ENCODE data around the gene USP9X. TPM values are rescaled to one million over a fixed set of nuclear protein-coding genes. Genes with fewer than 3 reads are reported as not detected.

Gene USP9X
- total RNA-seq, 2 experiments from 2014 or later = 38.0 to 58.5 TPM

- POLR2A ChIA-PET = interaction anchor here (0.7 to 1.6 kb wide), 4 partner anchors 30 to 248 kb away, joined by 3 to 6 read pairs (median 4); partner anchors contain the start of gene DDX3X
- Histone ChIP-seq H3K9me3 (ENCODE audit: low read length) (no peaks in the 10 kb centered on the region), H2AFZ (ENCODE audit: low read length) (0 out of 2 replicates have a peak overlapping the region, but pooled peaks have one; percentile 45), H3K79me2 (ENCODE audit: insufficient read depth, low read depth, low read length) (peaks cover 55% of the 10 kb centered on the region), H3K4me3 (ENCODE audit: low read depth, low read length, poor library complexity, severe bottlenecking) (peak overlapping the region; percentile 97), H3K4me2 (ENCODE audit: low read length) (peak overlapping the region; percentile 80), H3K27ac (ENCODE audit: low read depth, low read length, poor library complexity, severe bottlenecking) (peak overlapping the region; percentile 95), H3K4me1 (ENCODE audit: insufficient read depth, low read length, poor library complexity, severe bottlenecking) (peaks cover 43% of the 10 kb centered on the region), H3K36me3 (ENCODE audit: insufficient read depth, low read length) (peaks cover 24% of the 10 kb centered on the region), H4K20me1 (ENCODE audit: insufficient read depth, low read length) (peaks cover 27% of the 10 kb centered on the region), H3K9me2 (ENCODE audit: insufficient read depth, low read length) (no peaks in the 10 kb centered on the region)
- intact Hi-C loops (cut with micrococcal nuclease; ENCODE audit: unreplicated experiment) = loop anchor here (2.0 to 10.0 kb wide), 5 partner anchors 29 to 501 kb away; partner anchors contain the start of genes ATP6AP2, CXorf38 and DDX3X
- BruUV-seq (replicated peaks) = no TSS peak
- CTCF ChIA-PET (ENCODE audit: unreplicated experiment) = no interaction called here
- TF ChIP-seq EZH2phosphoT487 (IDR thresholded peaks at IDR 0.05; ENCODE audit: borderline replicate concordance, low read depth, low read length) (no peak), CTCF (conservative IDR thresholded peaks at IDR 0.05; ENCODE audit: low read length) (no peak)
- DNase-seq (ENCODE audit: low spot score) = peak; percentile 71
Observed at GRCh38 chrX:41085512-41085877, 250 bp downstream of the USP9X start.

- CTCF ChIA-PET (ENCODE audit: unreplicated experiment) = no interaction called here
- no TSS peak for BruUV-seq (replicated peaks)
Observed at GRCh38 chrX:41085878-41086626, 807 bp downstream of the USP9X start.

More at GRCh38 chrX:41085878-41086626, 807 bp downstream of the USP9X start:
- H3K4me2 ChIP-seq (ENCODE audit: low read length) = peak overlapping the region; percentile 80
- peak overlapping the region; percentile 97 for H3K4me3 ChIP-seq (ENCODE audit: low read depth, low read length, poor library complexity, severe bottlenecking)
- H3K9me3 ChIP-seq (ENCODE audit: low read length) = no peaks in the 10 kb centered on the region
- POLR2A ChIA-PET = interaction anchor here (1.0 to 1.3 kb wide), 2 partner anchors 26 to 94 kb away, joined by 3 read pairs; no protein-coding TSS in a partner anchor
- H3K27ac ChIP-seq (ENCODE audit: low read depth, low read length, poor library complexity, severe bottlenecking) = peak overlapping the region; percentile 95
- no peak overlapping the region for H2AFZ ChIP-seq (ENCODE audit: low read length)
- H4K20me1 ChIP-seq (ENCODE audit: insufficient read depth, low read length) = peaks cover 32% of the 10 kb centered on the region
- TF ChIP-seq CTCF (conservative IDR thresholded peaks at IDR 0.05; ENCODE audit: low read length) (no peak), EZH2phosphoT487 (IDR thresholded peaks at IDR 0.05; ENCODE audit: borderline replicate concordance, low read depth, low read length) (no peak)
- peaks cover 46% of the 10 kb centered on the region for H3K4me1 ChIP-seq (ENCODE audit: insufficient read depth, low read length, poor library complexity, severe bottlenecking)
- DNase-seq (ENCODE audit: low spot score) = peak; percentile 45
- peaks cover 30% of the 10 kb centered on the region for H3K36me3 ChIP-seq (ENCODE audit: insufficient read depth, low read length)
- intact Hi-C loops (cut with micrococcal nuclease; ENCODE audit: unreplicated experiment) = loop anchor here (2.0 to 10.0 kb wide), 5 partner anchors 29 to 501 kb away; partner anchors contain the start of genes ATP6AP2, CXorf38 and DDX3X
- peaks cover 61% of the 10 kb centered on the region for H3K79me2 ChIP-seq (ENCODE audit: insufficient read depth, low read depth, low read length)
- H3K9me2 ChIP-seq (ENCODE audit: insufficient read depth, low read length) = no peaks in the 10 kb centered on the region
